Natural killer cell (primary cell): ENCODE measurements around the gene LIN37. TPM values are rescaled to one million over a fixed set of nuclear protein-coding genes. Genes with fewer than 3 reads are reported as not detected.
A peak's percentile ranks its signal among the peaks of the same experiment; 100 is the strongest.
"Not testable (repeated sequence)": the region's sequence is repeated elsewhere in the genome, so short reads cannot be mapped to it uniquely, and the experiment has no call there.

Experiments
- ATAC-seq, 3 donors: fragments of 150-1000 bp in 2 of 3; fragments of 200-7000 bp in 1 of 3; cut with Tn5 transposase; 1 replicate in 1 of 3; 2 replicates in 2 of 3; pipeline ENCODE4 v1.10.0; 2021; ENCODE audit warnings: mild to moderate bottlenecking in 2 of 3, moderate library complexity in 2 of 3
- DNase-seq, 2 donors: peaks; one replicate each; pipeline versions ENCODE4 v3.0.0 to v3.0.0-alpha.2; 2013 to 2021; ENCODE audit warnings: mixed read lengths in 1 of 2
- H3K27ac ChIP-seq: one replicate; pipeline ENCODE4 v1.5.1; 2013; ENCODE audit warnings: mild to moderate bottlenecking, low read length
- H3K27me3 ChIP-seq: one replicate; pipeline ENCODE4 v1.6.1; 2013; ENCODE audit warnings: low read length; ENCODE audit not compliant: control insufficient read depth, insufficient read depth
- H3K36me3 ChIP-seq: one replicate; pipeline ENCODE4 v1.6.1; 2013; ENCODE audit warnings: low read length; ENCODE audit not compliant: control insufficient read depth, insufficient read depth
- H3K4me1 ChIP-seq: one replicate; pipeline ENCODE4 v1.6.1; 2013; ENCODE audit warnings: low read length; ENCODE audit not compliant: control insufficient read depth, insufficient read depth
- H3K4me3 ChIP-seq: one replicate; pipeline ENCODE4 v1.5.1; 2013; ENCODE audit warnings: low read length
- H3K9me3 ChIP-seq: one replicate; pipeline ENCODE4 v1.6.1; 2013; ENCODE audit warnings: low read length; ENCODE audit not compliant: control insufficient read depth, insufficient read depth
- H3K27ac Mint-ChIP-seq, 2 donors: one replicate each; pipeline ENCODE4 v1.8.0; 2022; ENCODE audit warnings: mild to moderate bottlenecking in 2 of 2, mixed read lengths in 2 of 2, moderate library complexity in 1 of 2
- H3K27me3 Mint-ChIP-seq, 2 donors: one replicate each; pipeline ENCODE4 v1.8.0; 2022; ENCODE audit warnings: low read depth in 2 of 2, mixed read lengths in 2 of 2
- H3K36me3 Mint-ChIP-seq: one replicate; pipeline ENCODE4 v1.8.0; 2022; ENCODE audit warnings: mixed read lengths
- H3K4me1 Mint-ChIP-seq, 2 donors: one replicate each; pipeline ENCODE4 v1.8.0; 2022; ENCODE audit warnings: mixed read lengths in 2 of 2
- H3K4me3 Mint-ChIP-seq: one replicate; pipeline ENCODE4 v1.8.0; 2022; ENCODE audit warnings: mild to moderate bottlenecking, moderate library complexity, mixed read lengths
- H3K9me3 Mint-ChIP-seq, 2 donors: one replicate each; pipeline ENCODE4 v1.8.0; 2022; ENCODE audit warnings: mixed read lengths in 2 of 2
- WGBS: methylation state at CpG from one replicate; pipeline ENCODE4 v1.1.7; 2013; ENCODE audit warnings: missing lambda C conversion rate; ENCODE audit not compliant: insufficient coverage; 5-methylcytosine and 5-hydroxymethylcytosine counted together
- intact Hi-C: fragments of 100-400 bp; cut with micrococcal nuclease; formaldehyde crosslinking; loops from one replicate; pipeline ENCODE4 v1.14.2; 2022
- total RNA-seq, 4 donors: library from RNA; stranded (reverse); fragments of 120-200 nt in 1 of 4; gene quantifications; one replicate each; pipeline versions ENCODE4 v1.2.3 to v1.2.4, GENCODE V29; 2013 to 2022
- TF ChIP-seq, protein P1 (sequence below): fragments of 200-600 bp; IDR thresholded peaks from one replicate; pipeline ENCODE4 v1.8.0; 2022; ENCODE audit warnings: antibody characterized with exemption

The LIN37 gene
- total RNA-seq, 3 donors from 2014 or later (not counting 1 experiment from before 2014, with no cell fraction given), result 16.7 to 22.1 (median 18.2) TPM

DNA sequence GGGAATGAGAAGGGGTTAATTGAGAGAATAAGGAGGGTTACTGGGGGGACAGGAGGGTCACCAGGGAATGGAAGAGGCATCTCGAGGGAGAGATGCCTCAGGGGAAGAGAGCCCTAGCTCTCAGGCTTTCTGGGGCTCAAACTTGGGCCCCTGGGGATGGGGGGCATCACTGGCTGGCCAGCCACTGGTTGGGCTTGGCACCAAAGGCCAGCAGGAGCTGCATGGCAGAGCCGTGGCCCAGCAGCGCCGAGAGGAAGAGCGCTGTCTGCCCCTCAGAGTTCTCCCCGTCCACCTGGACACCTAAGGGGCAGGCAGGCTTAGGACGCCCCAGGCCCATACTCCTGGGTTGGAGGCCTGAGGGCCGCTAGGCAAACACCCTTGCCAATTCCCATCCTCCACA is 44.5 kb downstream of the LIN37 start:
- Histone ChIP-seq H3K27me3 (peaks cover 4% of the 10 kb centered on the region), H3K4me1 (peaks cover 8% of the 10 kb centered on the region), H3K4me3 (no peak overlapping the region), H3K9me3 (no peaks in the 10 kb centered on the region), H3K27ac (no peak overlapping the region), H3K36me3 (no peaks in the 10 kb centered on the region)
- Mint-ChIP-seq H3K4me1 (peaks cover 0 to 11% of the 10 kb centered on the region in 2 donors), H3K9me3 (no peaks in the 10 kb centered on the region), H3K4me3 (no peak overlapping the region), H3K27me3 (peaks cover 0 to 23% of the 10 kb centered on the region in 2 donors), H3K27ac (no peak overlapping the region), H3K36me3 (no peaks in the 10 kb centered on the region)
- WGBS, result 85% methylated on average over 8 of the region's 8 CpGs
- DNase-seq, result no peak
- intact Hi-C loops, result no loop called here
- TF ChIP-seq, protein P1, sequence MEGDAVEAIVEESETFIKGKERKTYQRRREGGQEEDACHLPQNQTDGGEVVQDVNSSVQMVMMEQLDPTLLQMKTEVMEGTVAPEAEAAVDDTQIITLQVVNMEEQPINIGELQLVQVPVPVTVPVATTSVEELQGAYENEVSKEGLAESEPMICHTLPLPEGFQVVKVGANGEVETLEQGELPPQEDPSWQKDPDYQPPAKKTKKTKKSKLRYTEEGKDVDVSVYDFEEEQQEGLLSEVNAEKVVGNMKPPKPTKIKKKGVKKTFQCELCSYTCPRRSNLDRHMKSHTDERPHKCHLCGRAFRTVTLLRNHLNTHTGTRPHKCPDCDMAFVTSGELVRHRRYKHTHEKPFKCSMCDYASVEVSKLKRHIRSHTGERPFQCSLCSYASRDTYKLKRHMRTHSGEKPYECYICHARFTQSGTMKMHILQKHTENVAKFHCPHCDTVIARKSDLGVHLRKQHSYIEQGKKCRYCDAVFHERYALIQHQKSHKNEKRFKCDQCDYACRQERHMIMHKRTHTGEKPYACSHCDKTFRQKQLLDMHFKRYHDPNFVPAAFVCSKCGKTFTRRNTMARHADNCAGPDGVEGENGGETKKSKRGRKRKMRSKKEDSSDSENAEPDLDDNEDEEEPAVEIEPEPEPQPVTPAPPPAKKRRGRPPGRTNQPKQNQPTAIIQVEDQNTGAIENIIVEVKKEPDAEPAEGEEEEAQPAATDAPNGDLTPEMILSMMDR, result no peak
- no peak for ATAC-seq

DNA sequence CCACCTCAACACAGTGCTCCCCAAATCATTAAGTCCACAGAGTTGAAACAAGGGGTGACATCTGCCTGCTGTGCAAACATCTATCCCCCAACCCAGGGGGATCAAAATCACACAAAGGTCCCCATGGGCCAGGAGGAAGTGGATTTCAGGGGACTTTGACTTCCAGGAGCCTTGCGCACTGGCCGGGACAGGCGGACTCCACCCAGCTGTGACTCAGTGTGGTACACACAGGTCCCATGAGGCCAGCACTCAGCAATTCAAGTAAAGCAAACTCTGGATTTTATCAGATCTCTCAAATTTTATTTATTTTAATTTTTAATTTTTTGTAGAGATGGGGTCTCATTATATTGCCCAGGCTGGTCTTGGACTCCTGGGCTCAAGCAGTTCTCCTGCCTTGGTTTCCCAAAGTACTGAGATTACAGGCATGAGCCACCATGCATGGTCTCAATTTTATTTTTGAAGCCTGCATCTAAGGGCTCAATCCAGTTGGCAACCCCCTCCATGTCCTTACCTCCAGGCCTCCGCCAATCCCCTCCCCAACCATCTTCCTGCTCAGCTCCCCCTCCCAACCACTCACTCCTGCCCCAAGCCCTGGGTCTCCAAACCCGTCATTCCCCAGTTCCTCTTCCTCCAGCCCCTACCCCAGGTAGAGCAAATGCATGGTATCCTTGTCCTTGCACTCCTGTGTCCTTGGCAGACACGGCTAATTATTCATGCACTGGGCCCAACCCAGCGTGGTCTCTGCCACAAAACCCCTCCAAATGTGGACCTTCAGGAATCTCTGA is 45.2 kb downstream of the LIN37 start:
- TF ChIP-seq, protein P1, result no peak
- 75% methylated on average over 7 of the region's 7 CpGs for WGBS
- H3K4me3 ChIP-seq, result no peak overlapping the region
- Mint-ChIP-seq H3K9me3 (no peaks in the 10 kb centered on the region), H3K36me3 (no peaks in the 10 kb centered on the region), H3K27me3 (peaks cover 0 to 23% of the 10 kb centered on the region in 2 donors), H3K4me3 (no peak overlapping the region), H3K27ac (no peak overlapping the region), H3K4me1 (peaks cover 0 to 11% of the 10 kb centered on the region in 2 donors)
- ATAC-seq (no peak), DNase-seq (no peak)
- no peak overlapping the region for H3K27ac ChIP-seq
- no peaks in the 10 kb centered on the region for H3K9me3 ChIP-seq
- peaks cover 9% of the 10 kb centered on the region for H3K4me1 ChIP-seq
- H3K27me3 ChIP-seq, result peaks cover 5% of the 10 kb centered on the region
- intact Hi-C loops, result no loop called here
- H3K36me3 ChIP-seq, result no peaks in the 10 kb centered on the region

DNA sequence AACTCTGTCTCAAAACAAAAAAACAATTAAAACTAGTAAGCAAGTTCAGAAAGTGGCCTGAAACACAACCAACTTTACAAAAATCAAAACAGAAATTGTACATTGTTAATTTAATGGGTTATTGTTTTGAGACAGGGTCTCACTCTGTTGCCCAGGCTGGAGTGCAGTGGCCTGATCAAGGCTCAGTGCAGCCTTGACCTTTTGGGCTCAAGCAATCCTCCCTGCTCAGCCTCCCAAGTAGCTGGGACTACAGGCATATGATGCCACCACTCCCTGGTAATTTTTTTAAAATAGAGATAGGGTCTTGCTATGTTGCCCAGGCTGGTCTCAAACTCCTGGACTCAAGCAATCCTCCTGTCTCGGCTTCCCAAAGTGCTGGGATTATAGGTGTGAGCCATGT is 47.2 kb downstream of the LIN37 start:
- H3K36me3 ChIP-seq, H3K36me3 Mint-ChIP-seq, H3K27ac Mint-ChIP-seq, intact Hi-C loops, ATAC-seq, H3K4me3 ChIP-seq, H3K27me3 ChIP-seq, H3K4me1 ChIP-seq, H3K9me3 ChIP-seq, DNase-seq, H3K9me3 Mint-ChIP-seq, H3K27ac ChIP-seq, H3K4me3 Mint-ChIP-seq: not testable (repeated sequence)
- Mint-ChIP-seq H3K4me1 (peaks cover 0 to 11% of the 10 kb centered on the region in 2 donors), H3K27me3 (peaks cover 0 to 28% of the 10 kb centered on the region in 2 donors)
- 100% methylated on average over 1 of the region's 1 CpG for WGBS

DNA sequence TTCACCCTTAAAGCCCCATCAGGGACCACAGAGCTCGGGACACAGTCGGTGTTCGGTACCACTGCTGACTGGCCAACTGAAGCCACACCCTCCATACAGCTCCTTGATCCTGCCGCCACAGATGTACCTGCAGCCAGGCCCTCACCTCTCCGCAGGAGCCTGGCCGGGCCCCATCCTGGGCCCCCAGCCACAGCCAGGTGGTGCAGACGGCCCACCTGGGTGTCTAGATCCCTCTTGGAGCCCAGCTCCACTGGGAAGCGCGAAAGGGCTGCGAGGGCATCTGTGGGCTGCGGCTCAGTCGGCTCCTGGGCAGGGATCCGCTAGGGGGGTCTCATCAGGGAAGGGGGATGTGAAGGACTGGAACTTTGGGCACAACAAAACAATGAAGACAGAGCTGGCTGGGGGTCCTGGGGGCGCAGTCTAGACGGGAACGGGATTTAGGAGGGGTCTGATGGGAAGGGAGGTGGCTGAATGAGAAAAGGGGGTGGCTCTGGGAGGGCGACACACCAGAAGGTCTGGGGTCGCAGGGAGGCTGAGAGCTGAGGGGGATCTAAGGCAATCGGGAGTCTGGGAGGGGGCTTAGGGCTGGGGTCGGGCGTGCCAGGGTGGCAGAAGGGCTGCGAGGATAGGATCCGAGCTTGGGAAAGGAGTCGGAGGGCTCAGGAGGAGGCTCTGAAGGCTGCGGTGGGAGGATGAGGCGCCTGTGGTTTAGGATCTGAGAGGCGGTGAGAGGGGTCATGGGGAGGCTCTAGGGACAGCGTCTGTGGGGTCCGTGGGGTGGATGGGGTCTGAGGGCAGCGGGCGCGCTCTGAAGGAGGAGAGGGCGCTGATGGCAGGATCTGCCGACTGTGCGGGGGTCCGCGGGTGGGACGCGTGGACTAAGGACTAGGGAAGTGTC is 48.5 kb downstream of the LIN37 start:
- DNase-seq (no peak), ATAC-seq (no peak)
- Mint-ChIP-seq H3K27ac (no peak overlapping the region), H3K4me3 (peak overlapping the region; percentile 52), H3K9me3 (no peaks in the 10 kb centered on the region), H3K27me3 (peaks cover 0 to 28% of the 10 kb centered on the region in 2 donors), H3K4me1 (peaks cover 0 to 11% of the 10 kb centered on the region in 2 donors), H3K36me3 (no peaks in the 10 kb centered on the region)
- intact Hi-C loops, result no loop called here
- H3K27me3 ChIP-seq, result peaks cover 5% of the 10 kb centered on the region
- no peak overlapping the region for H3K4me3 ChIP-seq
- H3K27ac ChIP-seq, result no peak overlapping the region
- H3K9me3 ChIP-seq, result no peaks in the 10 kb centered on the region
- peaks cover 9% of the 10 kb centered on the region for H3K4me1 ChIP-seq
- whole genome bisulfite sequencing, result 24% methylated on average over 39 of the region's 39 CpGs
- TF ChIP-seq, protein P1, result no peak
- no peaks in the 10 kb centered on the region for H3K36me3 ChIP-seq
